NB4 (cell line): ENCODE measurements around the gene SLC39A11.

Source experiments
- DNase-seq: peaks from one replicate; pipeline ENCODE4 v3.0.0; 2010; ENCODE audit warnings: low read depth
- H3K4me3 ChIP-seq: one replicate; pipeline ENCODE4 v1.5.1; 2011; ENCODE audit warnings: mild to moderate bottlenecking, low read depth, low read length, moderate library complexity
- CTCF ChIP-seq: IDR thresholded peaks from one replicate; pipeline ENCODE4 v1.5.1; 2012; ENCODE audit warnings: low read depth, low read length
- MAX ChIP-seq: IDR thresholded peaks from 2 replicates; pipeline ENCODE4 v1.6.1; 2011; ENCODE audit warnings: low read depth, low read length
- MYC ChIP-seq: IDR thresholded peaks from 2 replicates; pipeline ENCODE4 v1.6.1; 2011; ENCODE audit warnings: low read depth, low read length
- POLR2A ChIP-seq: IDR thresholded peaks from 2 replicates; pipeline ENCODE4 v1.6.1; 2011; ENCODE audit warnings: mild to moderate bottlenecking; ENCODE audit not compliant: insufficient read length; ENCODE audit errors: extremely low read depth

SLC39A11 gene

GRCh38 chr17:72806011-72806410, 286.5 kb downstream of the SLC39A11 start:
- TF ChIP-seq MYC: no peak
- no peak for TF ChIP-seq CTCF
- TF ChIP-seq MAX: no peak
- no peak for TF ChIP-seq POLR2A
- no peak overlapping the region for H3K4me3 ChIP-seq
- no peak for DNase-seq

- DNase-seq: no peak
- TF ChIP-seq MAX: no peak
- no peak for TF ChIP-seq CTCF
- no peak for TF ChIP-seq MYC
- TF ChIP-seq POLR2A: no peak
- no peak overlapping the region for H3K4me3 ChIP-seq
Measured at GRCh38 chr17:72804949-72805707, 287.4 kb downstream of the SLC39A11 start.

GRCh38 chr17:72802726-72803125, 289.8 kb downstream of the SLC39A11 start:
- no peak for DNase-seq
- H3K4me3 ChIP-seq: no peak overlapping the region
- TF ChIP-seq POLR2A (no peak), MYC (no peak), CTCF (no peak), MAX (no peak)

- no peak overlapping the region for H3K4me3 ChIP-seq
- DNase-seq: no peak
- TF ChIP-seq POLR2A (no peak), MYC (no peak), MAX (no peak), CTCF (no peak)
Measured at GRCh38 chr17:72797142-72797541, 295.3 kb downstream of the SLC39A11 start.

- no peak for DNase-seq
- no peak for TF ChIP-seq MYC
- TF ChIP-seq CTCF: no peak
- TF ChIP-seq MAX: no peak
- no peak for TF ChIP-seq POLR2A
- no peak overlapping the region for H3K4me3 ChIP-seq
Measured at GRCh38 chr17:72795941-72796340, 296.5 kb downstream of the SLC39A11 start.
